Stimulated activated naive CD8-positive, alpha-beta T cell treated with anti-CD3 and anti-CD28 coated beads, Interleukin-15, Interleukin-2, amounts not matched to agents 100 U/mL and 50 U/mL, for 24 hours (primary cell): ENCODE measurements around the gene COPB1.
"Not testable (repeated sequence)": the region's sequence is repeated elsewhere in the genome, so short reads cannot be mapped to it uniquely, and the experiment has no call there.

Experiments
- ATAC-seq: fragments of 150-1000 bp; cut with Tn5 transposase; one replicate; pipeline ENCODE4 v1.10.0; 2021
- DNase-seq: peaks from one replicate; pipeline ENCODE4 v3.0.0; 2021

The COPB1 gene

GRCh38 chr11:14499560-14500180 is at the start of gene COPB1:
COPB1 (minus strand) TSS chr11:14499811; CDS start chr11:14498928, 883 bp downstream.
- DNase-seq = peak; percentile 92
- ATAC-seq = peak; percentile 99

- ATAC-seq (no peak), DNase-seq (no peak)
These were observed 47.8 kb upstream of the COPB1 start for GRCh38 chr11:14547440-14547839.

- peak; percentile 32 for ATAC-seq
- DNase-seq = no peak
These were observed 47.1 kb upstream of the COPB1 start for GRCh38 chr11:14546672-14547071.

- DNase-seq = no peak
- ATAC-seq = peak; percentile 68
These were observed 45.0 kb upstream of the COPB1 start for GRCh38 chr11:14544611-14545010.

- ATAC-seq (no peak), DNase-seq (no peak)
These were observed 43.6 kb upstream of the COPB1 start for GRCh38 chr11:14543260-14543659.

- ATAC-seq (no peak), DNase-seq (no peak)
These were observed 42.7 kb upstream of the COPB1 start for GRCh38 chr11:14542324-14542723.

GRCh38 chr11:14541192-14541947 is 41.8 kb upstream of the COPB1 start:
- ATAC-seq (no peak), DNase-seq (no peak)

- peak; percentile 68 for ATAC-seq
These were observed 40.4 kb upstream of the COPB1 start for GRCh38 chr11:14539982-14540421.

GRCh38 chr11:14538926-14539554 is 39.4 kb upstream of the COPB1 start:
- DNase-seq (no peak), ATAC-seq (no peak)

More at GRCh38 chr11:14539982-14540421, 40.4 kb upstream of the COPB1 start:
- DNase-seq = no peak

GRCh38 chr11:14538271-14538925 is 38.8 kb upstream of the COPB1 start:
- DNase-seq (no peak), ATAC-seq (no peak)

GRCh38 chr11:14537134-14537599 is 37.6 kb upstream of the COPB1 start:
- ATAC-seq = peak; percentile 63
- peak; percentile 45 for DNase-seq

GRCh38 chr11:14535166-14535565 is 35.6 kb upstream of the COPB1 start:
- ATAC-seq, DNase-seq: not testable (repeated sequence)

GRCh38 chr11:14529951-14530350 is 30.3 kb upstream of the COPB1 start:
- no peak for DNase-seq
- no peak for ATAC-seq

GRCh38 chr11:14529321-14529720 is 29.7 kb upstream of the COPB1 start:
- DNase-seq (no peak), ATAC-seq (no peak)

GRCh38 chr11:14522801-14523200 is 23.2 kb upstream of the COPB1 start:
- ATAC-seq (no peak), DNase-seq (no peak)

GRCh38 chr11:14522245-14522644 is 22.6 kb upstream of the COPB1 start:
- no peak for DNase-seq
- ATAC-seq = no peak

GRCh38 chr11:14520747-14521151 is 21.1 kb upstream of the COPB1 start:
- no peak for ATAC-seq

GRCh38 chr11:14519917-14520746 is 20.5 kb upstream of the COPB1 start, which contains the start of gene PSMA1:
PSMA1 (minus strand) TSS chr11:14520386; CDS start chr11:14520299, 87 bp downstream.
- DNase-seq (peak; percentile 94), ATAC-seq (peak; percentile 96)

More at GRCh38 chr11:14520747-14521151, 21.1 kb upstream of the COPB1 start:
- no peak for DNase-seq

- peak; percentile 5 for ATAC-seq
- no peak for DNase-seq
These were observed 19.9 kb upstream of the COPB1 start for GRCh38 chr11:14519597-14519916.

GRCh38 chr11:14518820-14519219 is 19.2 kb upstream of the COPB1 start:
- DNase-seq = no peak
- no peak for ATAC-seq

- no peak for DNase-seq
- no peak for ATAC-seq
These were observed 14.2 kb upstream of the COPB1 start for GRCh38 chr11:14513800-14514199.

- no peak for DNase-seq
- ATAC-seq = no peak
These were observed 6.9 kb upstream of the COPB1 start for GRCh38 chr11:14506532-14506931.
